ENCODE measurements around the gene FTO. TPM values are rescaled to one million over a fixed set of nuclear protein-coding genes. Genes with fewer than 3 reads are reported as not detected.

The FTO gene
- total RNA-seq, 1 experiment from 2014 or later, result 55.0 TPM

GRCh38 chr16:54120846-54121480, 417.0 kb downstream of the FTO start:
- Mint-ChIP-seq H3K4me1 (ENCODE audit: insufficient read depth, unreplicated experiment) (peaks cover 4% of the 10 kb centered on the region), H3K27me3 (ENCODE audit: insufficient read depth, unreplicated experiment) (no peaks in the 10 kb centered on the region), H3K4me3 (ENCODE audit: unreplicated experiment) (no peak overlapping the region), H3K27ac (ENCODE audit: low read depth, unreplicated experiment) (no peak overlapping the region), H3K36me3 (ENCODE audit: insufficient read depth, unreplicated experiment) (peaks cover 2% of the 10 kb centered on the region), H3K9me3 (ENCODE audit: unreplicated experiment) (no peaks in the 10 kb centered on the region)
- intact Hi-C loops (cut with micrococcal nuclease), result no loop called here
- CTCF ChIA-PET, result no interaction called here
- DNase-seq (ENCODE audit: unreplicated experiment), result no peak
- BruUV-seq (replicated peaks), result no TSS peak
- no peak for TF ChIP-seq CTCF (IDR thresholded peaks at IDR 0.05; ENCODE audit: unreplicated experiment)
- POLR2A ChIA-PET, result interaction anchor here (0.6 kb wide), 1 partner anchor 72 kb away, joined by 3 read pairs; no protein-coding TSS in a partner anchor

DNA sequence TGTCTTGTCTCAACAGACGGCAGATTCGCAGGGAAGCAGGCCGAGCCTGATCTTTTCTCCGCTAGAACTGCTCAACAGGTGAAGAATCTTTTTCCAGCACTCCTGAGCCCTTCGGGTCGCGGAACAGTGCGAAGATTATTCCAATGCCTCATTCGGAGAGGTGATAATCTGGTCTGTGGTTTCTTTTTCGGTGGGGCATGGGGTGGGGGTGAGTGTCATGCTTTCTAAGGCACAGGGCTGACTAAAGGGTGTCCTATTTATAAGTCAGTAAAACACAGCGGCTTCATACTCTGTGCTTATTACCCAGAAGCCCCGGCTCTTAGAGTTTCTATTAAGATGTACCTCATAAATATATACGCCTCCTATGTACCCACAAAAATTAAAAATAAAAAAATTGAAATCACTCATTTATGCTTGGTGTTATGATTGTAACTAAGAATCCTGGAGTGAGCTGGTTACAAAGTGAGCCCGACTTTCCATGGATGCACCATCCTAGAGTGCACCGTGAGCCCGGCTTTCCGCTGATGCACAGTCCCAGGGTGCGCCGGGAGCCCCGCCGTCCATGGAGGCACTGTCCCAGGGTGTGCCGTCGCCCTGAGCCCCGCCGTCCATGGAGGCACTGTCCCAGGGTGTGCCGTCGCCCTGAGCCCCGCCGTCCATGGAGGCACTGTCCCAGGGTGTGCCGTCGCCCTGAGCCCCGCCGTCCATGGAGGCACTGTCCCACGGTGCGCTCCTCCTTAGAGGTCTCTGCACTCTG, 417.8 kb downstream of the FTO start:
- Mint-ChIP-seq H3K27ac (ENCODE audit: low read depth, unreplicated experiment) (peak overlapping the region; percentile 52), H3K9me3 (ENCODE audit: unreplicated experiment) (no peaks in the 10 kb centered on the region), H3K4me3 (ENCODE audit: unreplicated experiment) (no peak overlapping the region), H3K27me3 (ENCODE audit: insufficient read depth, unreplicated experiment) (no peaks in the 10 kb centered on the region), H3K36me3 (ENCODE audit: insufficient read depth, unreplicated experiment) (no peaks in the 10 kb centered on the region), H3K4me1 (ENCODE audit: insufficient read depth, unreplicated experiment) (no peaks in the 10 kb centered on the region)
- ChIA-PET POLR2A (interaction anchor here (1.1 kb wide), 1 partner anchor 41 kb away, joined by 3 read pairs; no protein-coding TSS in a partner anchor), CTCF (interaction anchor here (0.6 to 0.7 kb wide), 2 partner anchors 14 to 75 kb away, joined by 3 read pairs; no protein-coding TSS in a partner anchor)
- intact Hi-C loops (cut with micrococcal nuclease), result no loop called here
- DNase-seq (ENCODE audit: unreplicated experiment), result no peak
- BruUV-seq (replicated peaks), result no TSS peak
- no peak for TF ChIP-seq CTCF (IDR thresholded peaks at IDR 0.05; ENCODE audit: unreplicated experiment)

DNA sequence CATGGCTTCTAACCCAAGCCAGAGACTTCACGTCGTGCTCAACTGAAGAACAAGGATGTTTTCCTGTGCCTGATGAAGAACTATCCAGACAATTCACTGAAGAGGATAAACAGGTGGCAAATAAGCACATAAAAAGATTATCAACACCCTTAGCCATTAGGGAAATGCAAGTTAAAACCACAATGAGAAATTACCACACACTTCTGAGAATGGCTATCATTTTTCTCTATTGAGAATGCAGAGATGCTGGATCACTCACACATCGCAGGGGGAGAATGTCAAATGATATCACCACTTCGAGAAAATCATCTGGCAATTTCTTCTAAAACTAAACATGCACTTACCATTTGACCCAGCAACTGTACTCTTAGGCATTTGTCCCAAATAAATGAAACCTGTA, 419.8 kb downstream of the FTO start:
- CTCF ChIA-PET, result interaction anchor here (0.6 to 0.7 kb wide), 2 partner anchors 403 to 510 kb away, joined by 3 to 4 read pairs; no protein-coding TSS in a partner anchor
- intact Hi-C loops (cut with micrococcal nuclease), result no loop called here

More for the DNA sequence above, 419.8 kb downstream of the FTO start:
- POLR2A ChIA-PET, result no interaction called here
- BruUV-seq (replicated peaks), result no TSS peak
- TF ChIP-seq CTCF (IDR thresholded peaks at IDR 0.05; ENCODE audit: unreplicated experiment), result no peak
- Mint-ChIP-seq H3K36me3 (ENCODE audit: insufficient read depth, unreplicated experiment) (no peaks in the 10 kb centered on the region), H3K27me3 (ENCODE audit: insufficient read depth, unreplicated experiment) (no peaks in the 10 kb centered on the region), H3K4me3 (ENCODE audit: unreplicated experiment) (no peak overlapping the region), H3K27ac (ENCODE audit: low read depth, unreplicated experiment) (no peak overlapping the region), H3K9me3 (ENCODE audit: unreplicated experiment) (no peaks in the 10 kb centered on the region), H3K4me1 (ENCODE audit: insufficient read depth, unreplicated experiment) (no peaks in the 10 kb centered on the region)
- no peak for DNase-seq (ENCODE audit: unreplicated experiment)

All from MCF 10A (cell line).